HepG2 (cell line): Measurements from ENCODE around the gene ATXN2. TPM values are rescaled to one million over a fixed set of nuclear protein-coding genes. Genes with fewer than 3 reads are reported as not detected.

Source experiments
- CBFB ChIP-seq: sonication (generic); formaldehyde crosslinking; IDR thresholded peaks from 2 replicates; pipeline ENCODE4 v1.4.0; 2020; ENCODE audit warnings: missing genetic modification reagents
- CCDC6 ChIP-seq: sonication (generic); formaldehyde crosslinking; IDR thresholded peaks from 2 replicates; pipeline ENCODE4 v1.8.1; 2022; ENCODE audit warnings: mild to moderate bottlenecking, missing genetic modification reagents, moderate library complexity
- CEBPB ChIP-seq: IDR thresholded peaks from 2 replicates; pipeline ENCODE4 v1.6.1; 2011; ENCODE audit warnings: low read depth, low read length, improper control_type of control experiment, borderline replicate concordance
- CENPBD1 ChIP-seq: sonication (generic); formaldehyde crosslinking; IDR thresholded peaks from 2 replicates; pipeline ENCODE4 v1.8.0; 2022; ENCODE audit warnings: missing genetic modification reagents, low read depth, mild to moderate bottlenecking, borderline replicate concordance
- DBP ChIP-seq: sonication (generic); formaldehyde crosslinking; IDR thresholded peaks from 2 replicates; pipeline ENCODE4 v1.4.0; 2020; ENCODE audit warnings: missing genetic modification reagents; ENCODE audit errors: not compliant biosample characterization
- ELF1 ChIP-seq: sonication (generic); formaldehyde crosslinking; IDR thresholded peaks from 2 replicates; pipeline ENCODE4 v1.4.0; 2020; ENCODE audit warnings: missing genetic modification reagents
- ELF3 ChIP-seq: IDR thresholded peaks from 2 replicates; pipeline ENCODE4 v1.6.1; 2016; ENCODE audit warnings: missing genetic modification reagents, missing compliant biosample characterization
- GABPA ChIP-seq, 2 experiments: IDR thresholded peaks; 2 replicates each; pipeline ENCODE4 v1.6.1; 2011 to 2016; ENCODE audit warnings: low read depth in 2 of 2, low read length in 1 of 2, missing biosample characterization in 1 of 2, missing genetic modification characterization in 1 of 2
- IRF2 ChIP-seq: IDR thresholded peaks from 2 replicates; pipeline ENCODE4 v1.6.1; 2018; ENCODE audit warnings: missing genetic modification reagents, missing compliant biosample characterization
- ISL2 ChIP-seq: sonication (generic); formaldehyde crosslinking; IDR thresholded peaks from 2 replicates; pipeline ENCODE4 v1.5.0; 2020; ENCODE audit warnings: missing genetic modification reagents
- MIER3 ChIP-seq: IDR thresholded peaks from 2 replicates; pipeline ENCODE4 v1.6.1; 2016; ENCODE audit warnings: missing compliant biosample characterization, borderline replicate concordance
- NCOA2 ChIP-seq: sonication (generic); formaldehyde crosslinking; IDR thresholded peaks from 2 replicates; pipeline ENCODE4 v1.8.0; 2022; ENCODE audit warnings: inconsistent platforms
- NR2F6 ChIP-seq, 2 experiments: IDR thresholded peaks; 2 replicates each; pipeline ENCODE4 v1.6.1; 2016; ENCODE audit warnings: antibody characterized with exemption in 1 of 2, mild to moderate bottlenecking in 1 of 2
- PAXIP1 ChIP-seq: sonication (generic); formaldehyde crosslinking; conservative IDR thresholded peaks from 2 replicates; pipeline ENCODE4 v1.4.0; 2020; ENCODE audit warnings: mild to moderate bottlenecking, missing genetic modification reagents, moderate library complexity
- RNF219 ChIP-seq: sonication (generic); formaldehyde crosslinking; IDR thresholded peaks from 2 replicates; pipeline ENCODE4 v1.5.0; 2020; ENCODE audit warnings: mild to moderate bottlenecking, missing genetic modification reagents
- SRSF1 ChIP-seq: fragments of 200-400 bp; formaldehyde crosslinking; optimal IDR thresholded peaks from 2 replicates; pipeline ENCODE3; 2017; ENCODE audit warnings: mild to moderate bottlenecking, low read depth, low read length, moderate library complexity
- ZBTB25 ChIP-seq: IDR thresholded peaks from 2 replicates; pipeline ENCODE4 v1.6.1; 2018; ENCODE audit warnings: missing genetic modification reagents
- ZKSCAN8 ChIP-seq: IDR thresholded peaks from 2 replicates; pipeline ENCODE4 v1.6.1; 2016; ENCODE audit warnings: borderline replicate concordance, missing genetic modification reagents, missing compliant biosample characterization
- ZNF121 ChIP-seq: sonication (generic); formaldehyde crosslinking; IDR thresholded peaks from 2 replicates; pipeline ENCODE4 v1.5.0; 2020; ENCODE audit warnings: mild to moderate bottlenecking, missing genetic modification reagents
- ZNF317 ChIP-seq: sonication (generic); formaldehyde crosslinking; IDR thresholded peaks from 2 replicates; pipeline ENCODE4 v1.5.0; 2020; ENCODE audit warnings: mild to moderate bottlenecking, missing genetic modification reagents
- ZNF670 ChIP-seq: sonication (generic); formaldehyde crosslinking; IDR thresholded peaks from 2 replicates; pipeline ENCODE4 v1.8.0; 2022; ENCODE audit warnings: mild to moderate bottlenecking, missing genetic modification reagents, borderline replicate concordance
- polyA plus RNA-seq, 8 experiments: library from polyadenylated mRNA; depleted of rRNA in 3 of 8; stranded (reverse) in 7 of 8; unstranded in 1 of 8; fragments of >200 nt; fragmentation: Illumina TruSeq in 4 of 8; extraction: Trizol in 4 of 8; gene quantifications; 2 replicates each; pipeline versions ENCODE4 v1.2.1 to v1.2.3, GENCODE V29; 2011 to 2016; ENCODE audit warnings: low read depth in 4 of 8, missing spikeins in 1 of 8, mixed read lengths in 1 of 8; ENCODE audit not compliant: insufficient read depth in 1 of 8
- total RNA-seq, 5 experiments: library from RNA; depleted of rRNA; stranded (reverse); fragments of >200 nt; fragmentation: Illumina TruSeq; extraction: Trizol; gene quantifications; 2 replicates each; pipeline ENCODE4 v1.2.3, GENCODE V29; 2016; ENCODE audit warnings: low read depth in 1 of 5

ATXN2 gene
- total and polyA plus RNA-seq, 2 of the 13 experiments (the other 11 are each of a cell fraction or from before 2014, with no cell fraction given) = 18.1 to 27.1 TPM

DNA sequence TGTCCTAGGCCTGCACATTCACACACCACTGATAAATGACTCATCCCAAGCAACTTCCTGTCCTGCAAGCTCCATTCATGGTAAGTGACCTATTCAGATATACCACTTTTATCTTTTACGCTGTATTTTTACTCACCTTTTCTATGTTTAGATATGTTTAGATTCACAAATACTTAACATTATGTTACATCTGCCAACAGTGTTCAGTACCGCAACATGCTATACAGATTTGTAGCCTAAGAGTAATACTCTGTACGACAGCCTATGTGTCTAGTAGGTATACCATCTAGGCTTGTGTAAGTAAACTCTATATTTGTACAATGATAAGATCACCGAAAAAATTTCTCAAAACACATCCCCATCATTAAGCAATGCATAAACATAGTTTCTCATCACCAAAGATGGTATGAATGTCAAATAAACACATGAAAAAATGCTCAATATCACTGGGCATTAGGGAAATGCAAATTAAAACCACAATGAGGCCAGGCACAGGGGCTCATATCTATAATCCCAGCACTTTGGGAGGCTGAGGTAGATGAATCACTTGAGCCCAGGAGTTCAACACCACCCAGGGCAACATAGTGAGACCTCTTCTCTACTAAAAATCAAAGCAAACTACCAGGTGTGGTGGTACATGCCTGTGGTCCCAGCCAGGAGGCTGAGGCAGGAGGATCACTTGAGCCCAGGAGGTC, 20.7 kb downstream of the ATXN2 start (continued):
- peak; percentile 72 for TF ChIP-seq PAXIP1
- TF ChIP-seq ELF1 = no peak
- 0 out of 2 replicates have a peak, but pooled peaks have one; percentile 17 for TF ChIP-seq IRF2 (CRISPR knock-in tag)
- 0 out of 2 replicates have a peak, but pooled peaks have one; percentile 27 for TF ChIP-seq CBFB (CRISPR knock-in tag)
- TF ChIP-seq MIER3 (CRISPR knock-in tag) = 0 out of 2 replicates have a peak, but pooled peaks have one; percentile 16
- TF ChIP-seq NR2F6 (IDR thresholded peaks at IDR 0.05) = peak; percentile 21; the same call in 1 of the 2 replicates
- TF ChIP-seq NR2F6 (CRISPR knock-in tag; IDR thresholded peaks at IDR 0.05) = no peak
- peak; percentile 88 for TF ChIP-seq CEBPB
- TF ChIP-seq ZNF670 (CRISPR knock-in tag) = peak; percentile 59; the same call in 1 of the 2 replicates
- no peak for TF ChIP-seq RNF219
- no peak for TF ChIP-seq ISL2
- TF ChIP-seq ELF3 = peak; percentile 35; the same call in 1 of the 2 replicates
- 0 out of 2 replicates have a peak, but pooled peaks have one; percentile 54 for TF ChIP-seq ZKSCAN8 (CRISPR knock-in tag)
- TF ChIP-seq ZNF121 = peak; percentile 92
- 0 out of 2 replicates have a peak, but pooled peaks have one; percentile 48 for TF ChIP-seq ZNF317
- no peak for TF ChIP-seq SRSF1
- no peak for TF ChIP-seq CCDC6
- TF ChIP-seq GABPA (IDR thresholded peaks at IDR 0.05; ENCODE audit: low read depth, low read length) = no peak
- TF ChIP-seq GABPA (CRISPR knock-in tag; IDR thresholded peaks at IDR 0.05; ENCODE audit: low read depth) = peak; percentile 48; the same call in 1 of the 2 replicates
- peak; percentile 44; the same call in 1 of the 2 replicates for TF ChIP-seq ZBTB25
- TF ChIP-seq DBP = no peak
- TF ChIP-seq NCOA2 (CRISPR knock-in tag) = peak; percentile 40; the same call in 1 of the 2 replicates
- no peak for TF ChIP-seq CENPBD1 (CRISPR knock-in tag)
